Neuronal stem cell (in vitro differentiated cells): ENCODE results near the gene CBFA2T2.
"Not testable (repeated sequence)": the region's sequence is repeated elsewhere in the genome, so short reads cannot be mapped to it uniquely, and the experiment has no call there.

ENCODE experiments used
- DNase-seq: peaks from one replicate; pipeline ENCODE4 v3.0.0-alpha.2; 2013; ENCODE audit warnings: low spot score
- H2AFZ ChIP-seq: one replicate; pipeline ENCODE4 v1.6.1; 2013; ENCODE audit warnings: mild to moderate bottlenecking, low read length, inconsistent platforms
- H2AK5ac ChIP-seq: 2 replicates; pipeline ENCODE4 v1.6.1; 2013; ENCODE audit warnings: low read depth, mild to moderate bottlenecking, inconsistent platforms, low read length, moderate library complexity, mixed read lengths
- H2BK120ac ChIP-seq: 2 replicates; pipeline ENCODE4 v1.6.1; 2013; ENCODE audit warnings: low read depth, mild to moderate bottlenecking, inconsistent platforms, low read length, moderate library complexity, mixed read lengths
- H2BK12ac ChIP-seq: one replicate; pipeline ENCODE4 v1.6.1; 2013; ENCODE audit warnings: low read length, inconsistent platforms
- H2BK15ac ChIP-seq: 2 replicates; pipeline ENCODE4 v1.6.1; 2013; ENCODE audit warnings: mild to moderate bottlenecking, low read length, inconsistent platforms, mixed read lengths
- H2BK5ac ChIP-seq: one replicate; pipeline ENCODE4 v1.6.1; 2013; ENCODE audit warnings: inconsistent platforms, mild to moderate bottlenecking, low read length, moderate library complexity
- H3K14ac ChIP-seq: one replicate; pipeline ENCODE4 v1.6.1; 2013; ENCODE audit warnings: low read length, inconsistent platforms
- H3K18ac ChIP-seq: 2 replicates; pipeline ENCODE4 v1.6.1; 2013; ENCODE audit warnings: low read length, inconsistent platforms
- H3K23ac ChIP-seq: 2 replicates; pipeline ENCODE4 v1.6.1; 2013; ENCODE audit warnings: low read depth, mild to moderate bottlenecking, mixed read lengths, low read length, inconsistent platforms; ENCODE audit not compliant: poor library complexity
- H3K27ac ChIP-seq: replicated peaks from 3 replicates; pipeline ENCODE4 v1.5.1; 2013; ENCODE audit warnings: low read length, inconsistent platforms
- H3K27me3 ChIP-seq, 3 experiments: 2 replicates each; pipeline ENCODE4 v1.6.1; 2013; ENCODE audit warnings: low read length in 3 of 3, mild to moderate bottlenecking in 2 of 3, inconsistent platforms in 1 of 3, low read depth in 1 of 3, mixed read lengths in 1 of 3, moderate library complexity in 1 of 3; ENCODE audit not compliant: control insufficient read depth in 3 of 3, insufficient read depth in 3 of 3
- H3K36me3 ChIP-seq, 2 donors: replicated peaks in 1 of 2; 2 replicates each; pipeline ENCODE4 v1.6.1; 2013; ENCODE audit warnings: low read length in 2 of 2; ENCODE audit not compliant: control insufficient read depth in 2 of 2, insufficient read depth in 2 of 2
- H3K4ac ChIP-seq: 2 replicates; pipeline ENCODE4 v1.6.1; 2013; ENCODE audit warnings: inconsistent platforms, mild to moderate bottlenecking, low read length, moderate library complexity
- H3K4me1 ChIP-seq, 2 donors: 1 replicate in 1 of 2; 2 replicates in 1 of 2; pipeline ENCODE4 v1.6.1; 2013; ENCODE audit warnings: low read length in 2 of 2, low read depth in 1 of 2; ENCODE audit not compliant: control insufficient read depth in 2 of 2, insufficient read depth in 1 of 2
- H3K4me2 ChIP-seq: one replicate; pipeline ENCODE4 v1.6.1; 2013; ENCODE audit warnings: mild to moderate bottlenecking, low read length, inconsistent platforms; ENCODE audit not compliant: insufficient read depth, poor library complexity, severe bottlenecking
- H3K4me3 ChIP-seq, 2 donors: 2 replicates each; pipeline ENCODE4 v1.5.1; 2013; ENCODE audit warnings: low read length in 2 of 2, mild to moderate bottlenecking in 2 of 2, inconsistent platforms in 1 of 2, moderate library complexity in 1 of 2
- H3K79me1 ChIP-seq: one replicate; pipeline ENCODE4 v1.6.1; 2013; ENCODE audit warnings: low read depth, mild to moderate bottlenecking, inconsistent platforms, low read length, moderate library complexity
- H3K9ac ChIP-seq: one replicate; pipeline ENCODE4 v1.6.1; 2013; ENCODE audit warnings: mild to moderate bottlenecking, low read depth, low read length, inconsistent platforms; ENCODE audit not compliant: poor library complexity
- H3K9me3 ChIP-seq, 2 donors: replicated peaks in 1 of 2; 2 replicates each; pipeline versions ENCODE3 to v1.6.1; 2013; ENCODE audit warnings: low read length in 2 of 2, mild to moderate bottlenecking in 2 of 2, inconsistent platforms in 1 of 2, low read depth in 1 of 2, mixed read lengths in 1 of 2, moderate library complexity in 1 of 2; ENCODE audit not compliant: control insufficient read depth in 2 of 2, insufficient read depth in 1 of 2
- H4K8ac ChIP-seq: one replicate; pipeline ENCODE4 v1.6.1; 2013; ENCODE audit warnings: low read depth, mild to moderate bottlenecking, inconsistent platforms, low read length, moderate library complexity
- H4K91ac ChIP-seq: one replicate; pipeline ENCODE4 v1.6.1; 2013; ENCODE audit warnings: low read length, low read depth, mild to moderate bottlenecking, inconsistent platforms; ENCODE audit not compliant: poor library complexity
- WGBS, 2 donors: extraction: QIAGEN DNeasy Blood & Tissue Kit; methylation state at CpG; one replicate each; pipeline ENCODE4 v1.1.7; 2013; ENCODE audit warnings: missing lambda C conversion rate in 2 of 2, mixed read lengths in 1 of 2; ENCODE audit not compliant: insufficient read length in 2 of 2, insufficient replicate concordance in 1 of 2; ENCODE audit errors: extremely low coverage in 2 of 2; 5-methylcytosine and 5-hydroxymethylcytosine counted together

Gene CBFA2T2

GRCh38 chr20:33508015-33508414 is 18.1 kb downstream of the CBFA2T2 start:
- H3K14ac ChIP-seq, H3K27me3 ChIP-seq, H3K9me3 ChIP-seq, H3K4me1 ChIP-seq, H3K4ac ChIP-seq, H3K9ac ChIP-seq, H2BK12ac ChIP-seq, H4K91ac ChIP-seq, H2BK15ac ChIP-seq, H2AFZ ChIP-seq, H3K18ac ChIP-seq, H3K36me3 ChIP-seq, H2AK5ac ChIP-seq, H2BK5ac ChIP-seq, H4K8ac ChIP-seq, H3K27ac ChIP-seq, H3K4me3 ChIP-seq, H3K79me1 ChIP-seq, H3K23ac ChIP-seq, DNase-seq, H3K4me2 ChIP-seq, H2BK120ac ChIP-seq: not testable (repeated sequence)
- WGBS, 2 donors, result no CpG with 5 or more reads among the region's 7 CpGs

- H3K4ac ChIP-seq, result not testable (repeated sequence)
Measured at GRCh38 chr20:33509057-33509456, 19.2 kb downstream of the CBFA2T2 start.

GRCh38 chr20:33511876-33512275 is 22.0 kb downstream of the CBFA2T2 start:
- H3K4me1 ChIP-seq, H2BK15ac ChIP-seq, H3K27me3 ChIP-seq, H3K23ac ChIP-seq, H3K4me3 ChIP-seq, H3K27ac ChIP-seq, H2BK120ac ChIP-seq, H4K91ac ChIP-seq, H2AK5ac ChIP-seq, H3K4ac ChIP-seq, H3K9me3 ChIP-seq, H3K9ac ChIP-seq, H3K36me3 ChIP-seq, H2AFZ ChIP-seq, H2BK12ac ChIP-seq, H3K18ac ChIP-seq, H3K79me1 ChIP-seq, H4K8ac ChIP-seq, H3K14ac ChIP-seq, H3K4me2 ChIP-seq, DNase-seq, H2BK5ac ChIP-seq: not testable (repeated sequence)
- WGBS, 2 donors, result no CpG with 5 or more reads among the region's 13 CpGs

More at GRCh38 chr20:33509057-33509456, 19.2 kb downstream of the CBFA2T2 start:
- not testable (repeated sequence) for H3K9me3 ChIP-seq, H3K14ac ChIP-seq, H3K4me1 ChIP-seq, H2AK5ac ChIP-seq, H2BK15ac ChIP-seq, H2BK12ac ChIP-seq, H3K27ac ChIP-seq, H2AFZ ChIP-seq, H2BK120ac ChIP-seq, H4K91ac ChIP-seq, H3K27me3 ChIP-seq, H3K4me2 ChIP-seq, H2BK5ac ChIP-seq, H3K79me1 ChIP-seq, H3K4me3 ChIP-seq, H3K23ac ChIP-seq, H3K9ac ChIP-seq, H3K18ac ChIP-seq, DNase-seq, H3K36me3 ChIP-seq, H4K8ac ChIP-seq
- WGBS, 2 donors, result no CpG with 5 or more reads among the region's 3 CpGs

- H2AFZ ChIP-seq, result no peak overlapping the region
- no CpG with 5 or more reads among the region's 11 CpGs for WGBS, 2 donors
- no peak overlapping the region for H2BK12ac ChIP-seq
- H3K9me3 ChIP-seq, result no peaks in the 10 kb centered on the region
- H2BK5ac ChIP-seq, result no peak overlapping the region
- H3K4ac ChIP-seq, result no peak overlapping the region
- H3K27ac ChIP-seq, result no peak overlapping the region
- no peak overlapping the region for H3K4me3 ChIP-seq
- H2BK15ac ChIP-seq, result no peak overlapping the region
- no peak overlapping the region for H4K8ac ChIP-seq
- peaks cover 2% of the 10 kb centered on the region for H3K79me1 ChIP-seq
- H3K36me3 ChIP-seq, result no peaks in the 10 kb centered on the region
- DNase-seq, result no peak
- no peak overlapping the region for H4K91ac ChIP-seq
- H3K4me2 ChIP-seq, result no peak overlapping the region
- no peak overlapping the region for H3K9ac ChIP-seq
- H2BK120ac ChIP-seq, result no peak overlapping the region
- H3K23ac ChIP-seq, result no peak overlapping the region
- H3K27me3 ChIP-seq, result no peaks in the 10 kb centered on the region
- no peak overlapping the region for H3K14ac ChIP-seq
- no peak overlapping the region for H2AK5ac ChIP-seq
- no peaks in the 10 kb centered on the region for H3K4me1 ChIP-seq
- no peak overlapping the region for H3K18ac ChIP-seq
Measured at GRCh38 chr20:33515569-33516216, 25.8 kb downstream of the CBFA2T2 start.
